Stimulated activated effector memory CD8-positive, alpha-beta T cell treated with anti-CD3 and anti-CD28 coated beads, Interleukin-12 subunit alpha, Interleukin-12 subunit beta, amount 100 ng/mL, for 72 hours (primary cell): ENCODE results near the gene LRRC27.

Source experiments
- ATAC-seq: fragments of 150-1000 bp; cut with Tn5 transposase; 2 replicates; pipeline ENCODE4 v1.10.0; 2021
- DNase-seq, 2 donors: peaks; one replicate each; pipeline ENCODE4 v3.0.0; 2021 to 2022; ENCODE audit warnings: low spot score in 2 of 2
- H3K27ac Mint-ChIP-seq: one replicate; pipeline ENCODE4 v1.8.0; 2022; ENCODE audit warnings: mild to moderate bottlenecking, mixed read lengths
- H3K36me3 Mint-ChIP-seq: one replicate; pipeline ENCODE4 v1.8.0; 2022; ENCODE audit warnings: mild to moderate bottlenecking, mixed read lengths
- H3K4me1 Mint-ChIP-seq: one replicate; pipeline ENCODE4 v1.8.0; 2022; ENCODE audit warnings: mixed read lengths
- H3K4me3 Mint-ChIP-seq: one replicate; pipeline ENCODE4 v1.8.0; 2022; ENCODE audit warnings: mild to moderate bottlenecking, mixed read lengths
- H3K9me3 Mint-ChIP-seq: one replicate; pipeline ENCODE4 v1.8.0; 2022; ENCODE audit warnings: mixed read lengths

LRRC27 gene

GRCh38 chr10:132363921-132364593, 32.1 kb downstream of the LRRC27 start:
- DNase-seq = no peak
- H3K9me3 Mint-ChIP-seq = peaks cover 5% of the 10 kb centered on the region
- peaks cover 9% of the 10 kb centered on the region for H3K4me1 Mint-ChIP-seq
- H3K27ac Mint-ChIP-seq = peak overlapping the region; percentile 95
- peak; percentile 42 for ATAC-seq
- peaks cover 12% of the 10 kb centered on the region for H3K36me3 Mint-ChIP-seq
- no peak overlapping the region for H3K4me3 Mint-ChIP-seq

- no peak overlapping the region for H3K4me3 Mint-ChIP-seq
- H3K9me3 Mint-ChIP-seq = peaks cover 5% of the 10 kb centered on the region
- peak overlapping the region; percentile 95 for H3K27ac Mint-ChIP-seq
- peaks cover 9% of the 10 kb centered on the region for H3K4me1 Mint-ChIP-seq
- peaks cover 12% of the 10 kb centered on the region for H3K36me3 Mint-ChIP-seq
- peak; percentile 52 for ATAC-seq
- DNase-seq = no peak
These were observed 32.6 kb downstream of the LRRC27 start for GRCh38 chr10:132364594-132364970.

- Mint-ChIP-seq H3K36me3 (peaks cover 12% of the 10 kb centered on the region), H3K4me1 (peaks cover 9% of the 10 kb centered on the region), H3K9me3 (peaks cover 5% of the 10 kb centered on the region), H3K4me3 (no peak overlapping the region), H3K27ac (peak overlapping the region; percentile 95)
- ATAC-seq = no peak
- no peak for DNase-seq
These were observed 33.1 kb downstream of the LRRC27 start for GRCh38 chr10:132365102-132365501.

GRCh38 chr10:132366006-132366405, 34.0 kb downstream of the LRRC27 start:
- Mint-ChIP-seq H3K9me3 (peaks cover 5% of the 10 kb centered on the region), H3K4me1 (peaks cover 9% of the 10 kb centered on the region), H3K4me3 (no peak overlapping the region), H3K36me3 (peaks cover 12% of the 10 kb centered on the region), H3K27ac (no peak overlapping the region)
- ATAC-seq (no peak), DNase-seq (no peak)

GRCh38 chr10:132366499-132366898, 34.5 kb downstream of the LRRC27 start:
- DNase-seq = no peak
- H3K36me3 Mint-ChIP-seq = peaks cover 12% of the 10 kb centered on the region

GRCh38 chr10:132368391-132368790, 36.4 kb downstream of the LRRC27 start:
- Mint-ChIP-seq H3K9me3 (peaks cover 5% of the 10 kb centered on the region), H3K27ac (no peak overlapping the region), H3K36me3 (peaks cover 12% of the 10 kb centered on the region), H3K4me1 (peaks cover 16% of the 10 kb centered on the region), H3K4me3 (no peak overlapping the region)
- ATAC-seq (no peak), DNase-seq (no peak)

More at GRCh38 chr10:132366499-132366898, 34.5 kb downstream of the LRRC27 start:
- Mint-ChIP-seq H3K9me3 (peaks cover 5% of the 10 kb centered on the region), H3K27ac (no peak overlapping the region), H3K4me3 (no peak overlapping the region), H3K4me1 (peaks cover 9% of the 10 kb centered on the region)
- no peak for ATAC-seq

- no peak for ATAC-seq
- no peak for DNase-seq
- Mint-ChIP-seq H3K36me3 (peaks cover 10% of the 10 kb centered on the region), H3K9me3 (peaks cover 5% of the 10 kb centered on the region), H3K4me3 (no peak overlapping the region), H3K4me1 (peaks cover 16% of the 10 kb centered on the region), H3K27ac (no peak overlapping the region)
These were observed 37.1 kb downstream of the LRRC27 start for GRCh38 chr10:132368881-132369635.

GRCh38 chr10:132369636-132370185, 37.7 kb downstream of the LRRC27 start:
- H3K36me3 Mint-ChIP-seq = peaks cover 4% of the 10 kb centered on the region
- ATAC-seq (no peak), DNase-seq (no peak)
- H3K4me3 Mint-ChIP-seq = no peak overlapping the region
- H3K27ac Mint-ChIP-seq = no peak overlapping the region
- H3K4me1 Mint-ChIP-seq = peaks cover 10% of the 10 kb centered on the region
- peaks cover under 1% of the 10 kb centered on the region for H3K9me3 Mint-ChIP-seq

- Mint-ChIP-seq H3K27ac (no peak overlapping the region), H3K36me3 (no peaks in the 10 kb centered on the region), H3K4me3 (no peak overlapping the region), H3K4me1 (peaks cover 7% of the 10 kb centered on the region), H3K9me3 (no peaks in the 10 kb centered on the region)
- ATAC-seq = no peak
- DNase-seq = no peak
These were observed 38.7 kb downstream of the LRRC27 start for GRCh38 chr10:132370426-132371340.

- no peak for DNase-seq
- peak; percentile 32 for ATAC-seq
- H3K4me1 Mint-ChIP-seq = peaks cover 7% of the 10 kb centered on the region
- no peaks in the 10 kb centered on the region for H3K9me3 Mint-ChIP-seq
- H3K36me3 Mint-ChIP-seq = no peaks in the 10 kb centered on the region
- H3K4me3 Mint-ChIP-seq = no peak overlapping the region
- no peak overlapping the region for H3K27ac Mint-ChIP-seq
These were observed 39.7 kb downstream of the LRRC27 start for GRCh38 chr10:132371641-132372081.

- Mint-ChIP-seq H3K27ac (no peak overlapping the region), H3K36me3 (no peaks in the 10 kb centered on the region), H3K4me3 (no peak overlapping the region), H3K4me1 (peaks cover 7% of the 10 kb centered on the region), H3K9me3 (no peaks in the 10 kb centered on the region)
- ATAC-seq = no peak
- no peak for DNase-seq
These were observed 40.6 kb downstream of the LRRC27 start for GRCh38 chr10:132372516-132373095.

GRCh38 chr10:132373241-132373955, 41.4 kb downstream of the LRRC27 start:
- no peak overlapping the region for H3K4me3 Mint-ChIP-seq
- peaks cover 7% of the 10 kb centered on the region for H3K4me1 Mint-ChIP-seq
- no peaks in the 10 kb centered on the region for H3K36me3 Mint-ChIP-seq
- no peak overlapping the region for H3K27ac Mint-ChIP-seq
- no peaks in the 10 kb centered on the region for H3K9me3 Mint-ChIP-seq
- ATAC-seq (no peak), DNase-seq (no peak)

GRCh38 chr10:132374176-132374575, 42.2 kb downstream of the LRRC27 start:
- H3K36me3 Mint-ChIP-seq = no peaks in the 10 kb centered on the region
- DNase-seq (no peak), ATAC-seq (no peak)
- H3K27ac Mint-ChIP-seq = no peak overlapping the region
- H3K9me3 Mint-ChIP-seq = no peaks in the 10 kb centered on the region
- peaks cover 7% of the 10 kb centered on the region for H3K4me1 Mint-ChIP-seq
- H3K4me3 Mint-ChIP-seq = no peak overlapping the region

GRCh38 chr10:132374612-132375011, 42.6 kb downstream of the LRRC27 start:
- Mint-ChIP-seq H3K27ac (no peak overlapping the region), H3K4me1 (peaks cover 7% of the 10 kb centered on the region)
- ATAC-seq = no peak

More at GRCh38 chr10:132374612-132375011, 42.6 kb downstream of the LRRC27 start:
- no peak for DNase-seq
- Mint-ChIP-seq H3K36me3 (no peaks in the 10 kb centered on the region), H3K9me3 (no peaks in the 10 kb centered on the region), H3K4me3 (no peak overlapping the region)
